Measurements from ENCODE around the gene CAMSAP2. TPM values are rescaled to one million over a fixed set of nuclear protein-coding genes. Genes with fewer than 3 reads are reported as not detected.

The CAMSAP2 gene
- polyA plus RNA-seq, 1 donor (not counting 4 experiments of a cell fraction or from before 2014, with no cell fraction given) = 47.8 TPM

GRCh38 chr1:200778766-200779165, 40.1 kb downstream of the CAMSAP2 start:
- Histone ChIP-seq H3K9me1 (ENCODE audit: control insufficient read depth, extremely low read depth, insufficient read depth, low read length) (no peaks in the 10 kb centered on the region), H3K36me3 (ENCODE audit: control insufficient read depth in 2 of 2, extremely low read depth in 1 of 2, insufficient read depth in 2 of 2, low read length in 2 of 2) (peaks cover 2 to 20% of the 10 kb centered on the region in 2 experiments), H3K27ac (ENCODE audit: control insufficient read depth, insufficient read depth, low read length) (no peak overlapping the region), H3K9ac (ENCODE audit: control insufficient read depth, extremely low read depth, insufficient read depth, low read length) (no peak overlapping the region), H3K4me2 (ENCODE audit: control insufficient read depth, extremely low read depth, insufficient read depth, low read depth, low read length) (no peak overlapping the region), H4K20me1 (ENCODE audit: control insufficient read depth, extremely low read depth, insufficient read depth, low read length) (peaks cover 7% of the 10 kb centered on the region), H3K79me2 (ENCODE audit: control insufficient read depth, insufficient read depth, low read length) (peaks cover 96% of the 10 kb centered on the region), H3K4me3 (ENCODE audit: control insufficient read depth in 2 of 3, extremely low read depth in 1 of 3, insufficient read depth in 2 of 3, low read depth in 1 of 3, low read length in 3 of 3) (no peak overlapping the region), H2AFZ (ENCODE audit: control insufficient read depth, low read length) (no peak overlapping the region), H3K27me3 (ENCODE audit: control insufficient read depth, extremely low read depth, insufficient read depth, low read length) (no peaks in the 10 kb centered on the region), H3K9me3 (ENCODE audit: control insufficient read depth, low read depth, low read length) (no peaks in the 10 kb centered on the region), H3K4me1 (ENCODE audit: control insufficient read depth, extremely low read depth, insufficient read depth, low read length) (peaks cover 22% of the 10 kb centered on the region)
- TF ChIP-seq EZH2 (IDR thresholded peaks at IDR 0.05; ENCODE audit: low read length) = no peak
- TF ChIP-seq CTCF (optimal IDR thresholded peaks at IDR 0.05 in 1 of 3, IDR thresholded peaks at IDR 0.05 in 1 of 3, conservative IDR thresholded peaks at IDR 0.05 in 1 of 3; ENCODE audit: extremely low read depth in 1 of 3, insufficient read depth in 2 of 3, low read length in 3 of 3) = no peak
- dilution Hi-C loops (cut with MboI; ENCODE audit: extremely low pct_ligation_motif_present, low sequenced_read_pairs) = loop anchor here (25.0 kb wide), 1 partner anchor 166 kb away; the partner anchor contains the start of gene KIF14
- no peak for FAIRE-seq
- no peak for DNase-seq (ENCODE audit: low read depth, low spot score)

- FAIRE-seq = no peak
Measured at GRCh38 chr1:200779326-200779725, 40.6 kb downstream of the CAMSAP2 start.

More at GRCh38 chr1:200779326-200779725, 40.6 kb downstream of the CAMSAP2 start:
- Histone ChIP-seq H3K27me3 (ENCODE audit: control insufficient read depth, extremely low read depth, insufficient read depth, low read length) (no peaks in the 10 kb centered on the region), H3K4me2 (ENCODE audit: control insufficient read depth, extremely low read depth, insufficient read depth, low read depth, low read length) (no peak overlapping the region), H4K20me1 (ENCODE audit: control insufficient read depth, extremely low read depth, insufficient read depth, low read length) (peaks cover 7% of the 10 kb centered on the region), H3K79me2 (ENCODE audit: control insufficient read depth, insufficient read depth, low read length) (peaks cover 95% of the 10 kb centered on the region), H3K27ac (ENCODE audit: control insufficient read depth, insufficient read depth, low read length) (no peak overlapping the region), H3K9me3 (ENCODE audit: control insufficient read depth, low read depth, low read length) (no peaks in the 10 kb centered on the region), H3K4me1 (ENCODE audit: control insufficient read depth, extremely low read depth, insufficient read depth, low read length) (peaks cover 22% of the 10 kb centered on the region), H3K4me3 (ENCODE audit: control insufficient read depth in 2 of 3, extremely low read depth in 1 of 3, insufficient read depth in 2 of 3, low read depth in 1 of 3, low read length in 3 of 3) (no peak overlapping the region), H3K36me3 (ENCODE audit: control insufficient read depth in 2 of 2, extremely low read depth in 1 of 2, insufficient read depth in 2 of 2, low read length in 2 of 2) (peaks cover 2 to 20% of the 10 kb centered on the region in 2 experiments), H3K9ac (ENCODE audit: control insufficient read depth, extremely low read depth, insufficient read depth, low read length) (no peak overlapping the region), H3K9me1 (ENCODE audit: control insufficient read depth, extremely low read depth, insufficient read depth, low read length) (no peaks in the 10 kb centered on the region), H2AFZ (ENCODE audit: control insufficient read depth, low read length) (no peak overlapping the region)
- no peak for DNase-seq (ENCODE audit: low read depth, low spot score)
- TF ChIP-seq EZH2 (IDR thresholded peaks at IDR 0.05; ENCODE audit: low read length) (no peak), CTCF (optimal IDR thresholded peaks at IDR 0.05 in 1 of 3, IDR thresholded peaks at IDR 0.05 in 1 of 3, conservative IDR thresholded peaks at IDR 0.05 in 1 of 3; ENCODE audit: extremely low read depth in 1 of 3, insufficient read depth in 2 of 3, low read length in 3 of 3) (no peak)
- dilution Hi-C loops (cut with MboI; ENCODE audit: extremely low pct_ligation_motif_present, low sequenced_read_pairs) = loop anchor here (25.0 kb wide), 1 partner anchor 167 kb away; the partner anchor contains the start of gene KIF14

Data from keratinocyte (primary cell).